ENCODE results near the gene ANKMY1.

- TF ChIP-seq, protein P1, sequence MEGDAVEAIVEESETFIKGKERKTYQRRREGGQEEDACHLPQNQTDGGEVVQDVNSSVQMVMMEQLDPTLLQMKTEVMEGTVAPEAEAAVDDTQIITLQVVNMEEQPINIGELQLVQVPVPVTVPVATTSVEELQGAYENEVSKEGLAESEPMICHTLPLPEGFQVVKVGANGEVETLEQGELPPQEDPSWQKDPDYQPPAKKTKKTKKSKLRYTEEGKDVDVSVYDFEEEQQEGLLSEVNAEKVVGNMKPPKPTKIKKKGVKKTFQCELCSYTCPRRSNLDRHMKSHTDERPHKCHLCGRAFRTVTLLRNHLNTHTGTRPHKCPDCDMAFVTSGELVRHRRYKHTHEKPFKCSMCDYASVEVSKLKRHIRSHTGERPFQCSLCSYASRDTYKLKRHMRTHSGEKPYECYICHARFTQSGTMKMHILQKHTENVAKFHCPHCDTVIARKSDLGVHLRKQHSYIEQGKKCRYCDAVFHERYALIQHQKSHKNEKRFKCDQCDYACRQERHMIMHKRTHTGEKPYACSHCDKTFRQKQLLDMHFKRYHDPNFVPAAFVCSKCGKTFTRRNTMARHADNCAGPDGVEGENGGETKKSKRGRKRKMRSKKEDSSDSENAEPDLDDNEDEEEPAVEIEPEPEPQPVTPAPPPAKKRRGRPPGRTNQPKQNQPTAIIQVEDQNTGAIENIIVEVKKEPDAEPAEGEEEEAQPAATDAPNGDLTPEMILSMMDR (IDR thresholded peaks at IDR 0.05; ENCODE audit: low read depth, low read length), result no peak
- TF ChIP-seq EZH2phosphoT487 (IDR thresholded peaks at IDR 0.05; ENCODE audit: low read depth), result no peak
These were observed 53.9 kb downstream of the ANKMY1 start for GRCh38 chr2:240503848-240504247.

Measured in OCI-LY3 (cell line).